GM12878 (cell line): Measurements from ENCODE around the gene SRP14. TPM values are rescaled to one million over a fixed set of nuclear protein-coding genes. Genes with fewer than 3 reads are reported as not detected.

Experiments used
- ATAC-seq: fragments of 200-7000 bp; cut with Tn5 transposase; 3 replicates; pipeline ENCODE4 v1.9.1; 2020; ENCODE audit warnings: mild to moderate bottlenecking, moderate library complexity
- BruUV-seq: library from RNA; stranded (reverse); fragments of 400-500 nt; replicated peaks from 2 replicates; lab custom pipeline; 2021; lab: Mats Ljungman, UMichigan
- CTCF ChIA-PET: fragments of 300-600 bp; sonication (Branson Sonifier 250); formaldehyde crosslinking; extraction: SDS; loops from one replicate; lab custom pipeline; 2021; ENCODE audit warnings: inconsistent platforms; lab: Yijun Ruan, JAX
- POLR2A ChIA-PET: fragments of 350-600 bp; formaldehyde crosslinking; extraction: SDS; loops from one replicate; lab custom pipeline; 2021; ENCODE audit warnings: inconsistent platforms; lab: Charles Lee
- RAD21 ChIA-PET: fragments of 300-600 bp; sonication (Branson Sonifier 250); formaldehyde crosslinking; loops from one replicate; lab custom pipeline; 2023; ENCODE audit warnings: antibody characterized with exemption; ENCODE audit not compliant: unreplicated experiment; lab: Charles Lee
- SMC1A ChIA-PET: fragments of 300-600 bp; sonication (Branson Sonifier 250); formaldehyde crosslinking; loops from one replicate; lab custom pipeline; 2023; ENCODE audit not compliant: unreplicated experiment, uncharacterized antibody; lab: Charles Lee
- DNase-seq: peaks from one replicate; pipeline ENCODE4 v3.0.0-alpha.2; 2011; ENCODE audit warnings: low read depth, low spot score
- FAIRE-seq: peaks from 3 replicates; lab custom pipeline; 2011; peaks lifted over from hg19 to GRCh38; lab: Jason Lieb, UNC
- H2AFZ ChIP-seq: 2 replicates; pipeline ENCODE4 v1.6.0; 2011; ENCODE audit warnings: low read depth, low read length, control low read depth; ENCODE audit not compliant: control insufficient read depth
- H3K27ac ChIP-seq: 2 replicates; pipeline ENCODE4 v1.5.1; 2011; ENCODE audit warnings: control low read depth; ENCODE audit not compliant: control insufficient read depth, insufficient read depth
- H3K27me3 ChIP-seq, 2 experiments: replicated peaks in 1 of 2; 2 replicates each; pipeline versions ENCODE4 v1.6.0 to v1.6.1; 2011; ENCODE audit warnings: low read length in 1 of 2; ENCODE audit not compliant: control insufficient read depth in 2 of 2, insufficient read depth in 2 of 2
- H3K36me3 ChIP-seq, 2 experiments: 2 replicates each; pipeline ENCODE4 v1.5.1; 2011; ENCODE audit warnings: low read length in 1 of 2; ENCODE audit not compliant: control insufficient read depth in 2 of 2, insufficient read depth in 2 of 2
- H3K4me1 ChIP-seq: 2 replicates; pipeline ENCODE4 v1.6.1; 2011; ENCODE audit warnings: mild to moderate bottlenecking, low read length, moderate library complexity, mixed read lengths; ENCODE audit not compliant: control insufficient read depth, insufficient read depth
- H3K4me2 ChIP-seq: 2 replicates; pipeline ENCODE4 v1.6.0; 2011; ENCODE audit warnings: control low read depth; ENCODE audit not compliant: control insufficient read depth, insufficient read depth
- H3K4me3 ChIP-seq: fragments of 200-600 bp; sonication (generic); 2 replicates; pipeline ENCODE4 v1.5.1; 2016
- H3K79me2 ChIP-seq: 2 replicates; pipeline ENCODE4 v1.6.0; 2011; ENCODE audit warnings: low read length; ENCODE audit not compliant: control insufficient read depth, insufficient read depth
- H3K9ac ChIP-seq: 2 replicates; pipeline ENCODE4 v1.8.0; 2011; ENCODE audit warnings: low read length, control low read depth, mixed read lengths; ENCODE audit not compliant: control insufficient read depth, insufficient read depth
- H3K9me3 ChIP-seq: replicated peaks from 3 replicates; pipeline ENCODE4 v1.5.1; 2011; ENCODE audit warnings: mild to moderate bottlenecking, low read length; ENCODE audit not compliant: control insufficient read depth, insufficient read depth
- H4K20me1 ChIP-seq: 2 replicates; pipeline ENCODE4 v1.6.0; 2011; ENCODE audit not compliant: control insufficient read depth, insufficient read depth
- ASH2L ChIP-seq: fragments of 300-600, 200-600 bp; sonication (generic); IDR thresholded peaks from 2 replicates; pipeline ENCODE4 v1.6.1; 2017; ENCODE audit warnings: low read depth, mild to moderate bottlenecking, borderline replicate concordance
- BCL3 ChIP-seq: IDR thresholded peaks from 2 replicates; pipeline ENCODE4 v1.6.1; 2011; ENCODE audit warnings: borderline replicate concordance, low read depth, mild to moderate bottlenecking, moderate library complexity, low read length; ENCODE audit not compliant: insufficient read depth, poor library complexity, severe bottlenecking
- BRCA1 ChIP-seq: IDR thresholded peaks from 2 replicates; pipeline ENCODE4 v1.6.1; 2011; ENCODE audit warnings: low read depth, low read length, improper control_type of control experiment
- EZH2 ChIP-seq: IDR thresholded peaks from 2 replicates; pipeline ENCODE4 v1.6.1; 2012; ENCODE audit warnings: low read depth, mild to moderate bottlenecking, control low read depth, inconsistent platforms, low read length, borderline replicate concordance; ENCODE audit not compliant: control insufficient read depth
- FOXK2 ChIP-seq: fragments of 450-650 bp; IDR thresholded peaks from 2 replicates; pipeline ENCODE4 v1.6.1; 2017; ENCODE audit warnings: mild to moderate bottlenecking, moderate library complexity
- FOXM1 ChIP-seq: IDR thresholded peaks from 2 replicates; pipeline ENCODE4 v1.6.1; 2012; ENCODE audit warnings: low read depth, mild to moderate bottlenecking, inconsistent platforms, low read length, moderate library complexity
- KAT2A ChIP-seq: conservative IDR thresholded peaks from 2 replicates; pipeline ENCODE4 v1.6.1; 2011; ENCODE audit warnings: low read depth, low read length; ENCODE audit not compliant: control insufficient read depth
- KLF5 ChIP-seq: fragments of 450-650 bp; IDR thresholded peaks from 2 replicates; pipeline ENCODE4 v1.6.1; 2014; ENCODE audit warnings: mild to moderate bottlenecking; ENCODE audit not compliant: partially characterized antibody
- MEF2A ChIP-seq: IDR thresholded peaks from 2 replicates; pipeline ENCODE4 v1.6.1; 2011; ENCODE audit warnings: low read depth, mild to moderate bottlenecking, low read length, moderate library complexity; ENCODE audit not compliant: insufficient read depth
- MYC ChIP-seq: IDR thresholded peaks from 2 replicates; pipeline ENCODE4 v1.6.1; 2011; ENCODE audit warnings: mild to moderate bottlenecking, low read length, moderate library complexity, inconsistent platforms; ENCODE audit not compliant: insufficient read depth, insufficient replicate concordance, insufficient read length, severe bottlenecking
- NFIC ChIP-seq: IDR thresholded peaks from 2 replicates; pipeline ENCODE4 v1.6.1; 2012; ENCODE audit warnings: low read depth, mild to moderate bottlenecking, inconsistent platforms, low read length, moderate library complexity
- POLR2AphosphoS5 ChIP-seq: IDR thresholded peaks from 2 replicates; pipeline ENCODE4 v1.6.1; 2011; ENCODE audit warnings: mild to moderate bottlenecking, low read length, inconsistent platforms
- PRDM15 ChIP-seq: fragments of 450-650 bp; formaldehyde crosslinking; IDR thresholded peaks from 2 replicates; pipeline ENCODE4 v1.4.0; 2020; ENCODE audit warnings: mild to moderate bottlenecking, moderate library complexity
- RAD51 ChIP-seq: fragments of 450-650 bp; IDR thresholded peaks from 2 replicates; pipeline ENCODE4 v1.6.1; 2016; ENCODE audit warnings: moderate library complexity, mild to moderate bottlenecking, inconsistent platforms
- TARDBP ChIP-seq: IDR thresholded peaks from 2 replicates; pipeline ENCODE4 v1.6.1; 2016; ENCODE audit warnings: borderline replicate concordance
- ZNF217 ChIP-seq: fragments of 450-650 bp; IDR thresholded peaks from 2 replicates; pipeline ENCODE4 v1.6.1; 2017; ENCODE audit warnings: antibody characterized with exemption, mild to moderate bottlenecking
- ZNF24 ChIP-seq: fragments of 450-650 bp; IDR thresholded peaks from 2 replicates; pipeline ENCODE4 v1.6.1; 2017; ENCODE audit warnings: antibody characterized with exemption, mild to moderate bottlenecking
- ZSCAN29 ChIP-seq: fragments of 450-650 bp; IDR thresholded peaks from 2 replicates; pipeline ENCODE4 v1.6.1; 2017; ENCODE audit warnings: mild to moderate bottlenecking, moderate library complexity
- WGBS: methylation state at CpG from one replicate; pipeline ENCODE4 v1.1.6; 2016; ENCODE audit warnings: low lambda C conversion rate; ENCODE audit not compliant: insufficient replicate concordance, insufficient coverage; ENCODE audit errors: missing lambda C conversion rate; 5-methylcytosine and 5-hydroxymethylcytosine counted together
- in situ Hi-C: fragments of 300-500 bp; cut with MboI; formaldehyde crosslinking; loops from 9 replicates; pipeline ENCODE4 v1.14.3; 2018; ENCODE audit warnings: mixed read lengths
- intact Hi-C: fragments of 100-400 bp; cut with micrococcal nuclease; formaldehyde crosslinking; loops from one replicate; pipeline ENCODE4 v1.14.2; 2022; ENCODE audit not compliant: unreplicated experiment
- polyA plus RNA-seq, 11 experiments: library from polyadenylated mRNA; depleted of rRNA in 4 of 11; unstranded in 6 of 11; stranded (reverse) in 5 of 11; fragments of >200 nt; fragmentation: Nextera tagmentation in 4 of 11; fragmentation: Illumina TruSeq in 1 of 11; extraction: Ambion mirVana in 4 of 11; extraction: Trizol in 1 of 11; gene quantifications; 1 replicate in 1 of 11; 2 replicates in 10 of 11; pipeline versions ENCODE4 v1.2.1 to v1.2.3, GENCODE V29; 2011 to 2016; ENCODE audit warnings: inconsistent platforms in 2 of 11, missing spikeins in 2 of 11, low read depth in 1 of 11
- total RNA-seq, 4 experiments: library from RNA; depleted of rRNA in 3 of 4; stranded (reverse); fragments of >200 nt in 3 of 4; fragmentation: Illumina TruSeq in 1 of 4; extraction: Trizol in 1 of 4; gene quantifications; 2 replicates each; pipeline versions ENCODE4 v1.2.1 to v1.2.3, GENCODE V29; 2013 to 2021

The SRP14 gene
- total and polyA plus RNA-seq, 10 of the 15 experiments (the other 5 are each of a cell fraction or from before 2014, with no cell fraction given) = 141 to 1,182 (median 493) TPM

- no peaks in the 10 kb centered on the region for H3K27me3 ChIP-seq
- ATAC-seq = no peak
- H4K20me1 ChIP-seq = no peaks in the 10 kb centered on the region; the same call in 1 of the 2 replicates
- no peak overlapping the region for H2AFZ ChIP-seq
- H3K9ac ChIP-seq = no peak overlapping the region
- no peak overlapping the region for H3K27ac ChIP-seq
- in situ Hi-C loops = no loop called here
- ChIA-PET SMC1A (interaction anchor here (1.7 to 23.0 kb wide), 3 partner anchors 72 to 241 kb away, joined by 4 to 1082 read pairs (median 5); partner anchors contain the start of gene BMF), RAD21 (interaction anchor here (0.8 to 2.6 kb wide), 4 partner anchors 73 to 186 kb away, joined by 3 to 9 read pairs (median 6); no protein-coding TSS in a partner anchor), CTCF (interaction anchor here (0.5 to 4.3 kb wide), 8 partner anchors 15 to 257 kb away, joined by 3 to 29 read pairs (median 4); partner anchors contain the start of gene BMF), POLR2A (no interaction called here)
- no peaks in the 10 kb centered on the region for H3K9me3 ChIP-seq
- BruUV-seq = no TSS peak
- intact Hi-C loops = no loop called here
- no peak overlapping the region for H3K4me3 ChIP-seq
- DNase-seq = no peak
- peaks cover 1 to 33% of the 10 kb centered on the region in 2 experiments; a peak in 2 of 4 replicates for H3K36me3 ChIP-seq
- no peak overlapping the region for H3K4me2 ChIP-seq
- no peaks in the 10 kb centered on the region for H3K79me2 ChIP-seq
- no peaks in the 10 kb centered on the region; the same call in 1 of the 2 replicates for H3K4me1 ChIP-seq
- WGBS = 67% methylated on average over 3 of the region's 3 CpGs
- FAIRE-seq = no peak
- no peak for TF ChIP-seq KAT2A
- no peak for TF ChIP-seq FOXK2
- TF ChIP-seq RAD51 = no peak
- TF ChIP-seq TARDBP = no peak
- TF ChIP-seq ZNF217 = no peak
- no peak for TF ChIP-seq KLF5
- TF ChIP-seq BCL3 = no peak
- no peak for TF ChIP-seq ASH2L
- no peak for TF ChIP-seq NFIC
- TF ChIP-seq ZNF24 = no peak
- TF ChIP-seq EZH2 = no peak
- no peak for TF ChIP-seq PRDM15 (CRISPR knock-in tag)
- TF ChIP-seq MEF2A = no peak
- TF ChIP-seq MYC = no peak
- TF ChIP-seq BRCA1 = no peak
- TF ChIP-seq ZSCAN29 = no peak
- TF ChIP-seq FOXM1 = no peak
- no peak for TF ChIP-seq POLR2AphosphoS5
These were observed 7.7 kb downstream of the SRP14 start for GRCh38 chr15:40031300-40031699.
